Retina (tissue), 1 donor: Measurements from ENCODE around the gene LRBA.
"Not testable (repeated sequence)": the region's sequence is repeated elsewhere in the genome, so short reads cannot be mapped to it uniquely, and the experiment has no call there.

Source experiments
- DNase-seq: peaks from one replicate; pipeline ENCODE4 v3.0.0-alpha.2; 2016

LRBA gene

GRCh38 chr4:150938873-150939499 lies 76.1 kb downstream of the LRBA start:
- DNase-seq: no peak

GRCh38 chr4:150938417-150938816 lies 76.7 kb downstream of the LRBA start:
- no peak for DNase-seq

DNA sequence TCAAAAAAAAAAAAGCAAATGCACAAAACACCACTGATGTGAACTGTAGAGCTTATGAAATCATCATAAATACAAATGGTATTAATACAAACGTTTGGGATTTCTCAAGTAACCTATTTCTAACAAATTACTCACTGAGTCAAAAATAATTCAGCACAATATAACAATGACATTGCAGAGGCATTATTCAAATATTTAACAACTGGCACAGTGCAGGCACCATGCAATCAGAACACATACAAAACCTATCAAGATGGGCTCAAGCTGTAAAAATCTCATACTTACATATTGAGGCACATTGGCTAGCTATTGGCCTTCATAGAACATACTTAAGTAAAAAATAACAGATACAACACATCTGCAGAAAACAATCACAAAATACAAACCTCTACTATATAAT lies 81.1 kb downstream of the LRBA start:
- DNase-seq: no peak

GRCh38 chr4:150931796-150932195 lies 83.3 kb downstream of the LRBA start:
- DNase-seq: no peak

- no peak for DNase-seq
Observed at GRCh38 chr4:150931005-150931404, 84.1 kb downstream of the LRBA start.

DNA sequence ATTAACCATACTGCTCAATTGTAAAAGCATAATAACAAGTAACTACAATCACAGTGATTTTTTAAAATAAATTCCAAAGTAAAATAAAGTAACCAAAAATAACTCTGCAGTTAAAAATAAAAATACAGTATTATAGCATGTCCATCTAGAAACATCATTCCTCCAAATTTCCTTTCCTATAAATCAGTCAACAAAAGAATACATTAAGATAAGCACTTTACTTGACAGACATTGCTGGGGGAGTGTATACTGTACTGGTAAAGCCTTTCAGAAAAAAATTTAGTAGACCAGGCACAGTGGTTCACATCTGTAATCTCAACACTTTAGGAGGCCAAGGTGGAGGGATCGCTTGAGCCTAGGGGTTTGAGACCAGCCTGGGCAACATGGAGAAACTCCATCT lies 91.1 kb downstream of the LRBA start:
- DNase-seq: no peak

GRCh38 chr4:150921486-150921885 lies 93.6 kb downstream of the LRBA start:
- DNase-seq: not testable (repeated sequence)

- not testable (repeated sequence) for DNase-seq
Observed at GRCh38 chr4:150918562-150918961, 96.5 kb downstream of the LRBA start.

GRCh38 chr4:150911326-150911725 lies 103.8 kb downstream of the LRBA start:
- DNase-seq: no peak

DNA sequence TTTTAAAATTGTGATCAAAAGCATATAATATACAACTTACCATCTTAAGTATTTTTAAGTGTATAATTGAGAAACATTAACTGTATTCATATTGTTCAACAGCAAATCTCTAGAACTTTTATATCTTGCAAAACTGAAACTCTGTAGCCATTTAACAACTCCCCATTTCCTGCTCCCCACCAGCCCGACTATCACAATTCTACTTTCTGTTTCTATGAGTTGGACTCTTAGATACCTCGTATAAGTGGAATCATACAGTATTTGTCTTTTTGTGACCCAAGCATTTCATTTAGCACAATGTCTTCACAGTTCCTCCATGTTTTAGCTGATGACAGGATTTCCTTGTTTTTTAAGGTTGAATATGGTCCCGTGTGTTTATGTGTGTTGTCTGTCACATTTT lies 106.0 kb downstream of the LRBA start:
- DNase-seq: no peak

- DNase-seq: no peak
Observed at GRCh38 chr4:150906987-150907633, 108.0 kb downstream of the LRBA start.

- no peak for DNase-seq
Observed at GRCh38 chr4:150904671-150905070, 110.4 kb downstream of the LRBA start.

DNA sequence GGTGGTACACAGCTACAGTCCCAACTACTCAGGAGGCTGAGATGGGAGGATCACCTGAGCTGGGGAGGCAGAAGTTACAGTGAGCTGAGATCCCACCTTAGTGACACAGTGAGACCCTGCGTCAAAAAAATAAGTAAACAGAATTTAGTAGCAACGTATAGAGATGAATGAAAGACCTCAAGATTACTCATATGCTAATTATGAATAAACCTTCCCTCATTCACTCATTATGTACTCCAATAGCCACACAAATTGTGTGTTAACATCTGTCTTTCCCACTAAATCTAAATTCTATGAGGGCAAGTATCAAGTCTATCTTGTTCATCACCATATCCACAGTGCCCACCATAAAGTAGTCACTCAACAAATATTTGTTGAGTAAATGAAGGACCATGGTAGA lies 111.5 kb downstream of the LRBA start:
- no peak for DNase-seq

GRCh38 chr4:150896497-150896896 lies 118.6 kb downstream of the LRBA start:
- no peak for DNase-seq

GRCh38 chr4:150890246-150890645 lies 124.8 kb downstream of the LRBA start:
- DNase-seq: no peak

DNA sequence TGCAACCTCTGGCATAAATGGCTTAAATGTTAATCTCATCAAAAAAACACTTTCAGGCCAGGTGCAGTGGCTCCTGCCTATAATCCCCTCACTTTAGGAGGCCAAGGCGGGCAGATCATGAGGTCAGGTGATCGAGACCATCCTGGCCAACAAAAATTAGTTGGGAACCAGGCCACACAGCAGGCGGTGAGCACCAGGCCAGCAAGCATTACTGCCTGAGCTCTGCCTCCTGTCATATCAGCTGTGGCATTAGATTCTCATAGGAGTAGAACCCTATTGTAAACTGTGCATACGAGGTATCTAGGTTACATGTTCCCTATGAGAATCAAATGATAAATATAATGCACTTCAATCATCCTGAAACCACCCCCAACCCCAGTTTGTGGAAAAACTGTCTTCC lies 125.8 kb downstream of the LRBA start:
- no peak for DNase-seq

DNA sequence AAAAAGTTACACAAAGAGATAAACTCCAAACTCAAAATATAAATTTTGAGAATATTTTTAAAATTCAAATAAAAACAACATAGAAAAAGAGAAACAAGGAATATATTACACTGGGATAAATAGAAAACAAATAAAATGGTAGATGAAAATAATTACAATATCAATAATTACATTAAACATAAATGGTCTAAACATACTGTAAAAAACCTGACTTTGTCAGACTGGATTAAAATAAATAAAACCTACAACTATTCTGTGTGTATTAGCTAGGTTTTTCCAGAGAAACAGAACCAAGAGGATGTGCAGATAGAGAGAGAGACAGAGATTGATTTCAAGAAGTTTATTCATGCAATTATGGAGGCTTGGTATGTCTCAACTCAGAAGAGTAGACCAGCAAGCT lies 126.5 kb downstream of the LRBA start:
- no peak for DNase-seq

DNA sequence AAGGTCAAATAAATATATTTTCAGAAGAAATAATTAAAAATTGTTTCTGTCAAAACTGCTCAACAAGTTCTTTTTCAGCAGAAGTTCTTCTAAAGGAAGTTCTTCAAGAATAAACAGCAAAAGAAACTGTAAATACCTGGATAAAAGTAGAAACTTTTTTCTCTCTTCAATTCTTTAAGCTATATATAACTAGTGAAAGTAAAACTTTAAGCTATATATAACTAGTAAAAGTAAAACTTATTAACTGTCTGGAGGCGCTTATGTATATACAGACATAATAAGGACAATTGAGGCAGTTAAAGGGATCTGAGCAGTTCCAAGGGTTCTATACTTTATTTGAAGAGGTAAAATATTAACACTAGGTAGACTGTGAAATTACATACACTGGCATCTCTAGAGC lies 126.9 kb downstream of the LRBA start:
- no peak for DNase-seq

DNA sequence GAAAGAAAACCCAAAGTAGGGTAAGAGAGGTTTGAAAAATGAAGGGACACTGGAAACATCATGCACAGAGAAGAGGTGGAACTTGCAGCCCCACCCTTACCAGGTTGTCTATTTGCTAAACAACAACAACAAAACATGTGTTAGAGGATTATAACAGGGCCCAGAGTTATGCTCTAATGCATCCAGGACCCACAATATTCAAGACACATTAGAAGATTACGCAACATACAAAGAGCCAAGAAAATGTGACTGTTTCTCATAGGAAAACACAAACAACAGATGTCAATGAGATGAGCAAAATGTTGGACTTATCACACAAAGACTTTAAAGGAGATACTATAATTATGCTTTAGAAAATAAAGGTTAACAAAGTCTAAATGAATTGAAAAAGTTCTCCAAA lies 128.5 kb downstream of the LRBA start:
- no peak for DNase-seq

DNA sequence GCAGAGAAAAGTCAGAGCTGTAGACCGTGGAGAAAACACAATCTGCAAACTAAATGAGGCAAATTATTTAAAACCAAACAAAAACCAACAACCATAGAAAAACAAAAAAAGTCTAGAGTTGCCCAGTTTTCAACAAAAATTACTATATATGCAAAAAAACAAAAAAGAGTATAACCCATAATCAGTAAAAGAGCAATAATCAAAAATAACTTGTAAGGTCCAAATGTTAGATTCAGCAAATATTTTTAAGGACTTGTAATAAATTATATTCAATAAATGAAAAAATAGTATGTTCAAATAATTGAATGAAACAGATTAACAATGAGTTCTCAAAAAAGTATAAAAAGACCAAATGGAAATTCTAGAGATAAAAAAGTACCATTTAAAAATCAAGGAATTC lies 130.5 kb downstream of the LRBA start:
- no peak for DNase-seq

- no peak for DNase-seq
Observed at GRCh38 chr4:150875367-150875766, 139.7 kb downstream of the LRBA start.

- no peak for DNase-seq
Observed at GRCh38 chr4:150874338-150875226, 140.5 kb downstream of the LRBA start.

DNA sequence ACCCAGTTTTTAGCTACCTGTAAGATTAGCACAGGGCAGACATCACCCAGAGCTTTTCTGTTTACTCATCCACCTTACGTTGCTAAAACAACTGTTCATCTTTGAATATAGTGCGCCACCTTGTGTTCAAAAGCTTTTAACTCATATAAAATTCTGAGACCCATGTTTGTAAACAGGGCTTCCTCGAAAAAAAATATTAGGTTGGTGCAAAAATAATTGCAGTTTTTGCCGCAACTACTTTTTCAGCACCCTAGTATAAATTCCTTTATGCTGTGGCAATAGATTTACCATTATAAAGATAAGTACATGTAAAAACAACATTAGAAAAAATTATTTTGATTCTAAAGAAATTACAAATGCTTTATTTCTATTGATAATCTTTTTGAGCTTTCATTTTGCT lies 147.9 kb downstream of the LRBA start:
- DNase-seq: peak; percentile 63

GRCh38 chr4:150863456-150863855 lies 151.6 kb downstream of the LRBA start:
- no peak for DNase-seq
